BLaER1 (cell line): ENCODE results near the gene MYH7B.

Experiments used
- H3K27ac ChIP-seq: shearing (Covaris generic); formaldehyde crosslinking; 2 replicates; pipeline ENCODE4 v1.8.1; 2022
- H3K27me3 ChIP-seq: shearing (Covaris generic); formaldehyde crosslinking; 2 replicates; pipeline ENCODE4 v1.8.1; 2022
- H3K36me3 ChIP-seq: shearing (Covaris generic); formaldehyde crosslinking; 2 replicates; pipeline ENCODE4 v1.8.1; 2022
- H3K4me1 ChIP-seq: shearing (Covaris generic); formaldehyde crosslinking; 2 replicates; pipeline ENCODE4 v1.8.1; 2022
- H3K4me2 ChIP-seq: shearing (Covaris generic); formaldehyde crosslinking; 2 replicates; pipeline ENCODE4 v1.8.1; 2022
- H3K4me3 ChIP-seq: shearing (Covaris generic); formaldehyde crosslinking; 2 replicates; pipeline ENCODE4 v1.8.1; 2022
- H3K9ac ChIP-seq: shearing (Covaris generic); formaldehyde crosslinking; 2 replicates; pipeline ENCODE4 v1.8.1; 2022
- H3K9me3 ChIP-seq: shearing (Covaris generic); formaldehyde crosslinking; 2 replicates; pipeline ENCODE4 v1.8.1; 2022
- H4K20me1 ChIP-seq: shearing (Covaris generic); formaldehyde crosslinking; 2 replicates; pipeline ENCODE4 v1.8.1; 2022
- Cebpa-rat ChIP-seq: shearing (Covaris generic); IDR thresholded peaks from 2 replicates; pipeline ENCODE4 v1.8.1; 2022

MYH7B gene

GRCh38 chr20:34971561-34972235, 16.0 kb downstream of the MYH7B start:
- no peak for TF ChIP-seq Cebpa-rat
- no peaks in the 10 kb centered on the region for H3K36me3 ChIP-seq

GRCh38 chr20:34974246-34974645, 18.6 kb downstream of the MYH7B start:
- Histone ChIP-seq H3K9ac (no peak overlapping the region), H3K4me1 (peaks cover 19% of the 10 kb centered on the region), H3K36me3 (no peaks in the 10 kb centered on the region), H4K20me1 (no peaks in the 10 kb centered on the region), H3K27ac (no peak overlapping the region), H3K9me3 (no peaks in the 10 kb centered on the region), H3K27me3 (no peaks in the 10 kb centered on the region), H3K4me2 (no peak overlapping the region), H3K4me3 (no peak overlapping the region)
- no peak for TF ChIP-seq Cebpa-rat

More at GRCh38 chr20:34971561-34972235, 16.0 kb downstream of the MYH7B start:
- no peak overlapping the region for H3K27ac ChIP-seq
- H4K20me1 ChIP-seq = no peaks in the 10 kb centered on the region
- H3K9ac ChIP-seq = no peak overlapping the region
- peaks cover 7% of the 10 kb centered on the region for H3K4me1 ChIP-seq
- H3K4me3 ChIP-seq = no peak overlapping the region
- no peaks in the 10 kb centered on the region for H3K9me3 ChIP-seq
- H3K27me3 ChIP-seq = no peaks in the 10 kb centered on the region
- no peak overlapping the region for H3K4me2 ChIP-seq

GRCh38 chr20:34976286-34976685, 20.6 kb downstream of the MYH7B start:
- Histone ChIP-seq H4K20me1 (no peaks in the 10 kb centered on the region), H3K9me3 (no peaks in the 10 kb centered on the region), H3K36me3 (no peaks in the 10 kb centered on the region), H3K27me3 (no peaks in the 10 kb centered on the region), H3K9ac (no peak overlapping the region), H3K4me2 (no peak overlapping the region), H3K4me1 (peaks cover 19% of the 10 kb centered on the region), H3K4me3 (no peak overlapping the region), H3K27ac (no peak overlapping the region)
- TF ChIP-seq Cebpa-rat = no peak

GRCh38 chr20:34977365-34978091, 21.9 kb downstream of the MYH7B start:
- Histone ChIP-seq H3K36me3 (no peaks in the 10 kb centered on the region), H3K27me3 (no peaks in the 10 kb centered on the region), H4K20me1 (no peaks in the 10 kb centered on the region), H3K4me1 (peaks cover 19% of the 10 kb centered on the region), H3K9me3 (no peaks in the 10 kb centered on the region), H3K27ac (no peak overlapping the region), H3K4me3 (no peak overlapping the region), H3K9ac (no peak overlapping the region), H3K4me2 (peak overlapping the region; percentile 57)
- TF ChIP-seq Cebpa-rat = no peak

GRCh38 chr20:34978092-34978744, 22.6 kb downstream of the MYH7B start:
- no peak overlapping the region for H3K9ac ChIP-seq
- H3K4me2 ChIP-seq = peak overlapping the region; percentile 57
- H3K27ac ChIP-seq = no peak overlapping the region
- no peaks in the 10 kb centered on the region for H3K9me3 ChIP-seq
- H3K36me3 ChIP-seq = no peaks in the 10 kb centered on the region
- H4K20me1 ChIP-seq = no peaks in the 10 kb centered on the region
- no peak overlapping the region for H3K4me3 ChIP-seq
- no peak for TF ChIP-seq Cebpa-rat
- H3K27me3 ChIP-seq = no peaks in the 10 kb centered on the region
- peaks cover 23% of the 10 kb centered on the region for H3K4me1 ChIP-seq

GRCh38 chr20:34979366-34980153, 23.9 kb downstream of the MYH7B start:
- Histone ChIP-seq H3K36me3 (no peaks in the 10 kb centered on the region), H3K27ac (no peak overlapping the region), H3K27me3 (no peaks in the 10 kb centered on the region), H3K9me3 (no peaks in the 10 kb centered on the region), H3K4me3 (no peak overlapping the region), H4K20me1 (no peaks in the 10 kb centered on the region), H3K4me1 (peaks cover 33% of the 10 kb centered on the region), H3K4me2 (no peak overlapping the region), H3K9ac (no peak overlapping the region)
- TF ChIP-seq Cebpa-rat = no peak

GRCh38 chr20:34980543-34981233, 25.0 kb downstream of the MYH7B start:
- Histone ChIP-seq H3K4me1 (peaks cover 33% of the 10 kb centered on the region), H3K9ac (no peak overlapping the region), H3K27me3 (no peaks in the 10 kb centered on the region), H3K4me2 (no peak overlapping the region), H4K20me1 (no peaks in the 10 kb centered on the region), H3K9me3 (no peaks in the 10 kb centered on the region), H3K27ac (no peak overlapping the region), H3K36me3 (no peaks in the 10 kb centered on the region), H3K4me3 (no peak overlapping the region)
- TF ChIP-seq Cebpa-rat = no peak

GRCh38 chr20:34982270-34983088, 26.8 kb downstream of the MYH7B start:
- H3K9me3 ChIP-seq = no peaks in the 10 kb centered on the region
- H3K27me3 ChIP-seq = no peaks in the 10 kb centered on the region

More at GRCh38 chr20:34982270-34983088, 26.8 kb downstream of the MYH7B start:
- Histone ChIP-seq H3K36me3 (no peaks in the 10 kb centered on the region), H3K4me3 (no peak overlapping the region), H3K27ac (no peak overlapping the region), H4K20me1 (no peaks in the 10 kb centered on the region), H3K4me2 (no peak overlapping the region), H3K9ac (no peak overlapping the region), H3K4me1 (peaks cover 26% of the 10 kb centered on the region)
- no peak for TF ChIP-seq Cebpa-rat
